ENCODE measurements around the gene KNTC1.

KNTC1 gene

DNA sequence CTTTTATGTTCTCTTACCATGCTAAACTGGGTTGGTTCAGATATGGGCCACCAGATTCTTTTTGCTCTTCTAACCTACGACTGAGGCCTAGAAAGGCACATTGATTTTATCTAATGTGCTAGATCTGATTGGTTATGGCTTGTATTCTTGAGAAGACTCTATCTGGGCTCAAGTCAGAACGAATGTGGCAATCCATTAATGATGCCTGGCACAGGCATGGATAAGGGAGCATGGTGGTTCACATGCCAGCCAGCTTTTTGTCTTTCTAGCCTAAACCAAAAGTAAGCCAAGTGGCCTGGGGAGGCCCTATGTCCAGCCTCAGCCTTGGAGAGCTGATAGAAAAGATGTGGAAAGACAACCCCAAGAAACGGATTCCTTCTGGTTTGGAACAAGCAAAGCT, 82.7 kb downstream of the KNTC1 start:
- TF ChIP-seq, protein P1, sequence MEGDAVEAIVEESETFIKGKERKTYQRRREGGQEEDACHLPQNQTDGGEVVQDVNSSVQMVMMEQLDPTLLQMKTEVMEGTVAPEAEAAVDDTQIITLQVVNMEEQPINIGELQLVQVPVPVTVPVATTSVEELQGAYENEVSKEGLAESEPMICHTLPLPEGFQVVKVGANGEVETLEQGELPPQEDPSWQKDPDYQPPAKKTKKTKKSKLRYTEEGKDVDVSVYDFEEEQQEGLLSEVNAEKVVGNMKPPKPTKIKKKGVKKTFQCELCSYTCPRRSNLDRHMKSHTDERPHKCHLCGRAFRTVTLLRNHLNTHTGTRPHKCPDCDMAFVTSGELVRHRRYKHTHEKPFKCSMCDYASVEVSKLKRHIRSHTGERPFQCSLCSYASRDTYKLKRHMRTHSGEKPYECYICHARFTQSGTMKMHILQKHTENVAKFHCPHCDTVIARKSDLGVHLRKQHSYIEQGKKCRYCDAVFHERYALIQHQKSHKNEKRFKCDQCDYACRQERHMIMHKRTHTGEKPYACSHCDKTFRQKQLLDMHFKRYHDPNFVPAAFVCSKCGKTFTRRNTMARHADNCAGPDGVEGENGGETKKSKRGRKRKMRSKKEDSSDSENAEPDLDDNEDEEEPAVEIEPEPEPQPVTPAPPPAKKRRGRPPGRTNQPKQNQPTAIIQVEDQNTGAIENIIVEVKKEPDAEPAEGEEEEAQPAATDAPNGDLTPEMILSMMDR (conservative IDR thresholded peaks at IDR 0.05; ENCODE audit: control insufficient read depth, insufficient read depth, low read depth, low read length): no peak
- H3K4me3 ChIP-seq (ENCODE audit: control insufficient read depth, low read depth, low read length): no peak overlapping the region
- no peak for DNase-seq (ENCODE audit: low read depth)

DNA sequence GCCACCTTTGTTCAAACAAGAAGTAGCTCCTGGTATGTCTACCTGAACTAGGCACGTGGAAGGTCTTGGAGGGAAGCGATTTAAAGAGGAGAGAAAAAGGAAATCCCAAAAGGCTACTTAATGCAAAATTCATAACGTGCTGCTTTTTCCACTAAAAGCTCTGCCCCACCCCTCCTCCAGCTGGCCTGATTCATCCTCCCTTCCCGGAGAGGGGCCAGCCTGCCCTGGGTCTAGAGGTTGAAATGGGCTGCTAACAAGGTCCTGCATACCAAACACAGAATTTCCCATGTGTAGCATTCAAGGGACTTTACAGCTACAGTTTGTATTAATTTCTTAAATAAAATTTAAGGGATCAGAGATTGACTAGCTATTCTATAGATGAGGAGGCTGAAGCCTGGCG, 83.2 kb downstream of the KNTC1 start:
- H3K4me3 ChIP-seq (ENCODE audit: control insufficient read depth, low read depth, low read length): no peak overlapping the region
- peak; percentile 7 for DNase-seq (ENCODE audit: low read depth)
- TF ChIP-seq, protein P1 (conservative IDR thresholded peaks at IDR 0.05; ENCODE audit: control insufficient read depth, insufficient read depth, low read depth, low read length): no peak

DNA sequence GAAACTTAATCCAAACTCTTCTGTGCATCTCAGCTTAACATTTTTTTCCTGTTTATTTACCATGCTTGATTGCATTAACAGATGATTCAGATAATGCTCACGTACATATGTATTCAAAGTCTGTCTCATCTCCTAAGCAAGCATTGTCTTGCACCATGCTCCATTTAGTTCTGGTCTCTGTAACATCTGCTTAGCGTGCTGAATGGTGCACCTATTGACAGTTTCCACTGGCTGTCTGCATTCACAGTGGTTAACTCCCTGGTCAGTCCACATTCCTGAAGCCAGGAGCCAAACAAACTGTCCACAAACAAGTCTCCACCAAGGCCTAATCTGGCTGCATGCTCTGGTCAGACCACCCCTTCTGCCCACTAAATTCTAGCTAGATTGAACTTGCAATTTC, 83.9 kb downstream of the KNTC1 start:
- TF ChIP-seq, protein P1 (conservative IDR thresholded peaks at IDR 0.05; ENCODE audit: control insufficient read depth, insufficient read depth, low read depth, low read length): no peak
- H3K4me3 ChIP-seq (ENCODE audit: control insufficient read depth, low read depth, low read length): no peak overlapping the region
- DNase-seq (ENCODE audit: low read depth): peak; percentile 41

DNA sequence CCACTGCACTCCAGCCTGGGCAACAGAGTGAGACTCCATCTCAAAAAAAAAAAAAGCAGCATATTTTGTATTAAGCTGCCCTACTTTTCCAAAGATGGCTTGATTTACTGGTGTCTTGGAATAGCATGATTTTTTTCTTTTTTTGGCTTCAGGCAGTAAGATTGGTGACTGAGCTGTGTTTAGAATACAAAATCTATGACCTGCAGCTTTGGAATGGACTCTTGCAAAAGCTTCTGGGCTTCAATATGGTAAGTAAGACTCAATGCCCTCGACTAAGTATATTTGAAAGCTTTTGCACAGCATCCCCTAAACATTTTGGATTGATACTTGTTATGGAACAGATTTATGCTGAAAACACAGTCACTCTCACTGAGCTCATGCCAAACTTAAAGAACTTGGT, 87.8 kb downstream of the KNTC1 start:
- H3K4me3 ChIP-seq (ENCODE audit: control insufficient read depth, low read depth, low read length): no peak overlapping the region
- TF ChIP-seq, protein P1 (conservative IDR thresholded peaks at IDR 0.05; ENCODE audit: control insufficient read depth, insufficient read depth, low read depth, low read length): no peak
- peak; percentile 5 for DNase-seq (ENCODE audit: low read depth)

DNA sequence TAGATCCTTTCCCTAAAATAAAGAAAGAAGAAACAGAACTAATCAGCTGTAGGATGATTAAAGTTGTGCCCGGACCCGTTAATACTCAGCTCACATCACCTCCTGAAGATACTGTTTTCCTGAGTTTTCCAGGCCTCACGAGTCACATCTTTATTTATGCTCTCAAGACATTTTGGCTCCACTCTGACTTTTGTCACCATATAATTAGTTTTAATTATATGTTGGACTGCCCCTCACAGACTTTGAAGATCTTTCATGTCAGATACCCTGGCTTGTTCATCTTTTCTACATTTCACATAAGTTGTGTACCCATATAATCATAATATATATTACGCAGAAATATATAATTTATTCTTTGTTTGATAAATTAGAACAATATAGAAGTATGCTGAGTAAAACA, 88.7 kb downstream of the KNTC1 start:
- no peak for DNase-seq (ENCODE audit: low read depth)
- H3K4me3 ChIP-seq (ENCODE audit: control insufficient read depth, low read depth, low read length): no peak overlapping the region
- TF ChIP-seq, protein P1 (conservative IDR thresholded peaks at IDR 0.05; ENCODE audit: control insufficient read depth, insufficient read depth, low read depth, low read length): no peak

DNA sequence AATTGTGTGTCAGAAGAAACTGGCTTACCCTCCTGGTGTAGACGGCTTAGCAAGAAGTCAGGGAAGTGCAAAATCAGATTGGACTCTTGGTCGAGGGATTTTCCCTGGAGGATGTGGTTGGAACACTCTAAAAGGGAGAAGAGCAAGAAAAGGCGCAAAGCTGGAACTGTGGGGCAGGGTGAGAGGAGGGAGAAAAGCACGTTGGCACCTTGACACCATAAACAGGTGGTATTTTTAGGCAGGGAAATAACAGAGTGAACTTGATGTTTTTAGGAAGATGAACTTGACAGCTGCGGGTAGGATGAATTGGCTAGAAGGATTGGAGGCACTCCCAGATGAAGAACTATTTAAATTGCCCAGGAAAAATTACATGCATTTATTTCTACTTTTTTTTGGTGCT, 108.4 kb downstream of the KNTC1 start:
- no peak overlapping the region for H3K4me3 ChIP-seq (ENCODE audit: control insufficient read depth, low read depth, low read length)
- DNase-seq (ENCODE audit: low read depth): no peak
- TF ChIP-seq, protein P1 (conservative IDR thresholded peaks at IDR 0.05; ENCODE audit: control insufficient read depth, insufficient read depth, low read depth, low read length): no peak

DNA sequence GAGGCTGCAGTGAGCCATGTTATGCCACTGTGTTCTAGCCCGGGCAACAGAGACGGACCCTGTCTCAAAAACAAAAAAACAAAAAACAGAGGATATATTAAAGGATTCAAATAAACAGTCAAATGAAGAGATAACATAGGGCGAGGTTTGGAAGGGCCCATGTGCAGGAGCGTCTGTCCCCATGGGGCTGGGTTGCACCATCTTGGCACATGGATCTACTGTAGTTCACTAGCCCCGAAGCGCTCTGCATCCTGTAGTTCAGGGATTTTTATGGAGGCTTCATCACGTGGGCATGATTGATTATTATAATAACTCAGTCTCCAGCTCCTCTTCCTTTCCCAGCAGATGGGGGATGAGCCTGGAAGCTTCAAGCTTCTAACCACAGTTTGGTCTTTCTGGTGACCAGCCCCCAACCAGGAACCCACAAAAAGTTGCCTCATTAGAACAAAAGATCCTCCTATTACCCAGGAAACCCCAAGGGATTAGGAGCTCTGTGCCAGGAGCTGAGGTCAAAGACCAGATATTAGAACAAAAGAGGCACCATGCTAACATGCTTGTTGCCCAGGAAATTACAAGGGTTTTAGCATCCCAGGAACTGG, 116.3 kb downstream of the KNTC1 start:
- peak; percentile 52 for DNase-seq (ENCODE audit: low read depth)
- TF ChIP-seq, protein P1 (conservative IDR thresholded peaks at IDR 0.05; ENCODE audit: control insufficient read depth, insufficient read depth, low read depth, low read length): no peak

More for the DNA sequence above, 116.3 kb downstream of the KNTC1 start:
- H3K4me3 ChIP-seq (ENCODE audit: control insufficient read depth, low read depth, low read length): no peak overlapping the region

All from fibroblast of mammary gland (primary cell).